HPDE6-E6E7 (cell line): ENCODE data around the gene SORCS2.
A peak's percentile ranks its signal among the peaks of the same experiment; 100 is the strongest.

ENCODE experiments used
- DNase-seq: peaks from one replicate; pipeline ENCODE4 v3.0.0; 2011; ENCODE audit warnings: missing footprints; ENCODE audit errors: extremely low spot score

Gene SORCS2

GRCh38 chr4:7192252-7193029 lies at the start of gene SORCS2:
TSS of gene SORCS2 (plus strand) at chr4:7192538.
- peak; percentile 53 for DNase-seq

- no peak for DNase-seq
These were observed 47.7 kb upstream of the SORCS2 start for GRCh38 chr4:7144374-7145290.

- DNase-seq: no peak
These were observed 46.9 kb upstream of the SORCS2 start for GRCh38 chr4:7145291-7145934.

GRCh38 chr4:7146059-7146785 lies 46.1 kb upstream of the SORCS2 start:
- DNase-seq: no peak

- no peak for DNase-seq
These were observed 45.6 kb upstream of the SORCS2 start for GRCh38 chr4:7146786-7147115.

GRCh38 chr4:7147261-7147660 lies 45.1 kb upstream of the SORCS2 start:
- no peak for DNase-seq

GRCh38 chr4:7147661-7148310 lies 44.6 kb upstream of the SORCS2 start:
- DNase-seq: no peak

- no peak for DNase-seq
These were observed 44.0 kb upstream of the SORCS2 start for GRCh38 chr4:7148337-7148736.

GRCh38 chr4:7150036-7150635 lies 42.2 kb upstream of the SORCS2 start:
- no peak for DNase-seq

- no peak for DNase-seq
These were observed 40.6 kb upstream of the SORCS2 start for GRCh38 chr4:7151668-7152227.

- no peak for DNase-seq
These were observed 38.6 kb upstream of the SORCS2 start for GRCh38 chr4:7153711-7154110.

- DNase-seq: no peak
These were observed 37.9 kb upstream of the SORCS2 start for GRCh38 chr4:7154351-7154981.

- no peak for DNase-seq
These were observed 36.7 kb upstream of the SORCS2 start for GRCh38 chr4:7155590-7156071.

- DNase-seq: no peak
These were observed 36.0 kb upstream of the SORCS2 start for GRCh38 chr4:7156328-7156727.

- DNase-seq: no peak
These were observed 35.4 kb upstream of the SORCS2 start for GRCh38 chr4:7156761-7157488.

- DNase-seq: no peak
These were observed 34.7 kb upstream of the SORCS2 start for GRCh38 chr4:7157666-7158065.

GRCh38 chr4:7158081-7158750 lies 34.1 kb upstream of the SORCS2 start:
- DNase-seq: no peak

GRCh38 chr4:7158991-7159390 lies 33.3 kb upstream of the SORCS2 start:
- no peak for DNase-seq

GRCh38 chr4:7159923-7160322 lies 32.4 kb upstream of the SORCS2 start:
- DNase-seq: no peak
